SK-N-SH (cell line): ENCODE measurements around the gene ZMYM5. TPM values are rescaled to one million over a fixed set of nuclear protein-coding genes. Genes with fewer than 3 reads are reported as not detected.

Source experiments
- CTCF ChIA-PET: fragments of 300-600, 350-600 bp; formaldehyde crosslinking; extraction: SDS; loops from one replicate; lab custom pipeline; 2021; lab: Yijun Ruan, JAX
- POLR2A ChIA-PET: fragments of 350-600 bp; sonication (Branson Sonifier 250); formaldehyde crosslinking; extraction: SDS; loops from one replicate; lab custom pipeline; 2020; ENCODE audit warnings: antibody characterized with exemption, inconsistent platforms; lab: Yijun Ruan, JAX
- DNase-seq: peaks from one replicate; pipeline ENCODE4 v3.0.0; 2012
- H2AFZ ChIP-seq: fragments of 200-600 bp; sonication (generic); 2 replicates; pipeline ENCODE4 v1.8.1; 2016; ENCODE audit warnings: antibody characterized with exemption, mild to moderate bottlenecking, low read depth
- H3F3A ChIP-seq: fragments of 200-600 bp; sonication (generic); replicated peaks from 2 replicates; pipeline ENCODE3; 2016; ENCODE audit warnings: antibody characterized with exemption, mild to moderate bottlenecking; ENCODE audit not compliant: insufficient read depth
- H3K27ac ChIP-seq, 2 experiments: fragments of 200-500 bp in 1 of 2; fragments of 200-600 bp in 1 of 2; sonication (Bioruptor generic) in 1 of 2; sonication (generic), shearing (Covaris generic) in 1 of 2; 2 replicates each; pipeline versions ENCODE4 v1.5.1 to v1.6.1; 2014 to 2016; ENCODE audit warnings: low read depth in 2 of 2, inconsistent platforms in 1 of 2, low read length in 1 of 2, mild to moderate bottlenecking in 1 of 2, mixed read lengths in 1 of 2
- H3K27me3 ChIP-seq: fragments of 200-600 bp; sonication (generic), shearing (Covaris generic); 2 replicates; pipeline ENCODE4 v1.6.1; 2016; ENCODE audit warnings: mixed run types; ENCODE audit not compliant: insufficient read depth
- H3K36me3 ChIP-seq, 2 experiments: fragments of 200-500 bp in 1 of 2; fragments of 200-600 bp in 1 of 2; sonication (Bioruptor generic) in 1 of 2; sonication (generic) in 1 of 2; replicated peaks in 1 of 2; 2 replicates each; pipeline versions ENCODE3 to v1.5.1; 2014 to 2016; ENCODE audit warnings: low read length in 1 of 2, mild to moderate bottlenecking in 1 of 2; ENCODE audit not compliant: insufficient read depth in 2 of 2, control insufficient read depth in 1 of 2
- H3K4me1 ChIP-seq, 2 experiments: fragments of 200-500 bp in 1 of 2; fragments of 200-600 bp in 1 of 2; sonication (Bioruptor generic) in 1 of 2; sonication (generic), shearing (Covaris generic) in 1 of 2; 2 replicates each; pipeline versions ENCODE4 v1.5.1 to v1.6.1; 2014 to 2016; ENCODE audit warnings: low read depth in 1 of 2, low read length in 1 of 2, mixed run types in 1 of 2; ENCODE audit not compliant: insufficient read depth in 2 of 2, control insufficient read depth in 1 of 2
- H3K4me2 ChIP-seq: fragments of 200-600 bp; sonication (generic), shearing (Covaris generic); 2 replicates; pipeline ENCODE4 v1.6.1; 2017; ENCODE audit warnings: mixed run types
- H3K4me3 ChIP-seq, 2 experiments: fragments of 200-500 bp in 1 of 2; fragments of 200-600 bp in 1 of 2; sonication (Bioruptor generic) in 1 of 2; sonication (generic), shearing (Covaris generic) in 1 of 2; 2 replicates each; pipeline versions ENCODE4 v1.5.1 to v1.8.1; 2014 to 2016; ENCODE audit warnings: low read depth in 2 of 2, inconsistent platforms in 1 of 2, low read length in 1 of 2, mild to moderate bottlenecking in 1 of 2, mixed read lengths in 1 of 2, moderate library complexity in 1 of 2
- H3K79me2 ChIP-seq: fragments of 200-600 bp; sonication (generic); 2 replicates; pipeline ENCODE4 v1.8.1; 2017; ENCODE audit warnings: mild to moderate bottlenecking; ENCODE audit not compliant: insufficient read depth
- H3K9ac ChIP-seq: fragments of 200-600 bp; sonication (generic); 2 replicates; pipeline ENCODE4 v1.6.1; 2017; ENCODE audit warnings: mixed run types
- H3K9me2 ChIP-seq: fragments of 200-600 bp; sonication (generic); 2 replicates; pipeline ENCODE4 v1.6.1; 2017; ENCODE audit warnings: mixed run types
- H3K9me3 ChIP-seq: fragments of 200-600 bp; sonication (generic); 2 replicates; pipeline ENCODE4 v1.6.1; 2017; ENCODE audit warnings: mixed run types, mild to moderate bottlenecking, moderate library complexity
- H4K20me1 ChIP-seq: fragments of 200-600 bp; sonication (generic); 2 replicates; pipeline ENCODE4 v1.6.1; 2017; ENCODE audit warnings: mild to moderate bottlenecking, mixed run types; ENCODE audit not compliant: insufficient read depth
- CHD2 ChIP-seq: fragments of 150-350 bp; IDR thresholded peaks from 2 replicates; pipeline ENCODE4 v1.6.1; 2018; ENCODE audit warnings: low read length; ENCODE audit not compliant: partially characterized antibody
- EP300 ChIP-seq, 2 experiments: IDR thresholded peaks; 2 replicates each; pipeline versions ENCODE4 v1.4.0 to v1.6.1; 2012; ENCODE audit warnings: borderline replicate concordance in 1 of 2, low read depth in 1 of 2, low read length in 1 of 2
- EZH2phosphoT487 ChIP-seq: fragments of 200-600 bp; sonication (generic); IDR thresholded peaks from 2 replicates; pipeline ENCODE4 v1.6.1; 2017; ENCODE audit warnings: low read depth, mixed run types, mild to moderate bottlenecking, antibody characterized with exemption, moderate library complexity, borderline replicate concordance
- FOXJ3 ChIP-seq: sonication (generic); formaldehyde crosslinking; IDR thresholded peaks from 2 replicates; pipeline ENCODE4 v1.5.1; 2020; ENCODE audit warnings: mild to moderate bottlenecking, missing genetic modification reagents
- GATA2 ChIP-seq: sonication (generic); formaldehyde crosslinking; IDR thresholded peaks from 2 replicates; pipeline ENCODE4 v1.5.0; 2020; ENCODE audit warnings: mild to moderate bottlenecking, missing genetic modification reagents
- NRF1 ChIP-seq: IDR thresholded peaks from 2 replicates; pipeline ENCODE4 v1.6.1; 2012; ENCODE audit warnings: low read depth, mild to moderate bottlenecking, low read length
- POLR2AphosphoS5 ChIP-seq: IDR thresholded peaks from 2 replicates; pipeline ENCODE4 v1.6.1; 2012; ENCODE audit warnings: low read depth, low read length
- RFX5 ChIP-seq: IDR thresholded peaks from 2 replicates; pipeline ENCODE4 v1.6.1; 2012; ENCODE audit warnings: mild to moderate bottlenecking, improper control_type of control experiment, low read length
- RXRA ChIP-seq: IDR thresholded peaks from 2 replicates; pipeline ENCODE4 v1.4.0; 2012; ENCODE audit warnings: low read depth, mild to moderate bottlenecking, borderline replicate concordance
- YY1 ChIP-seq: IDR thresholded peaks from 2 replicates; pipeline ENCODE4 v1.4.0; 2012; ENCODE audit warnings: low read depth, mild to moderate bottlenecking
- WGBS: methylation state at CpG from one replicate; pipeline ENCODE4 v1.1.6; 2017; ENCODE audit warnings: low lambda C conversion rate; 5-methylcytosine and 5-hydroxymethylcytosine counted together
- polyA plus RNA-seq, 3 experiments: library from polyadenylated mRNA; depleted of rRNA; stranded (reverse); fragments of >200 nt; gene quantifications; 2 replicates each; pipeline ENCODE4 v1.2.3, GENCODE V29; 2012
- TF ChIP-seq, protein P1 (sequence below): fragments of 200-600 bp; sonication (generic); IDR thresholded peaks from 2 replicates; pipeline ENCODE4 v1.6.1; 2017; ENCODE audit warnings: antibody characterized with exemption, mild to moderate bottlenecking, moderate library complexity
- TF ChIP-seq, protein P2 (sequence below): fragments of 150-350 bp; IDR thresholded peaks from 2 replicates; pipeline ENCODE4 v1.6.1; 2016; ENCODE audit warnings: mild to moderate bottlenecking, low read depth, low read length
- TF ChIP-seq, protein P3 (sequence below): IDR thresholded peaks from 2 replicates; pipeline ENCODE4; 2012
- TF ChIP-seq, protein P4 (sequence below): IDR thresholded peaks from 2 replicates; pipeline ENCODE4 v1.4.0; 2012; ENCODE audit warnings: low read depth
- TF ChIP-seq, protein P5 (sequence below): IDR thresholded peaks from 2 replicates; pipeline ENCODE4 v1.6.1; 2012; ENCODE audit warnings: mild to moderate bottlenecking, low read depth, low read length, moderate library complexity

ZMYM5 gene
- polyA plus RNA-seq, 1 of the 3 experiments (the other 2 are of a cell fraction) = 5.2 TPM

DNA sequence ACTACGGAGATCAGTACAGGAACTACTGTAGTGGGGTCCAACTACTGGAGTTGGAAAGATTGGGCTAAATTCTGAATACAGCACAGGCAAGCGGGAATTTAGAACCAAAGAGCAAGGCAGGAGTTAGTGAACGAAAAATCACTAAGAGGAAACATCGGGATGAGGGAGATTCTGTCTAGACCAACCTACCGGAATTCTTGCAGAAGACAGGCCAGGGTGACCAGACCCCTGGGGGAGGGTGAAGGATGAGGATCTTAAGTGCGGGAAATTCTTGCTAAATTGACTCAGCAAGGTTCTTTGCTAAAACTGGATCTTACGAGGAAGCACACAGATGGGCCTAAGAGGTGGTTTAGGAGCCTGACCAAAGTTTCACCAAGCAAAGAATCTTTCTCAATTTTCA is 67.5 kb downstream of the ZMYM5 start:
- no peak overlapping the region for H2AFZ ChIP-seq
- H3K4me3 ChIP-seq = no peak overlapping the region
- H3K36me3 ChIP-seq = no peaks in the 10 kb centered on the region
- H3K27ac ChIP-seq = no peak overlapping the region
- no peak overlapping the region for H3K9ac ChIP-seq
- no peaks in the 10 kb centered on the region for H3K4me1 ChIP-seq
- H3K4me2 ChIP-seq = no peak overlapping the region
- H3K27me3 ChIP-seq = no peaks in the 10 kb centered on the region
- H4K20me1 ChIP-seq = no peaks in the 10 kb centered on the region
- no peak for DNase-seq
- 97% methylated on average over 7 of the region's 7 CpGs for WGBS
- H3K9me3 ChIP-seq = no peaks in the 10 kb centered on the region
- ChIA-PET CTCF (no interaction called here), POLR2A (no interaction called here)
- no peaks in the 10 kb centered on the region for H3K79me2 ChIP-seq
- TF ChIP-seq CHD2 = no peak
- TF ChIP-seq YY1 = no peak
- no peak for TF ChIP-seq NRF1
- TF ChIP-seq, protein P1, sequence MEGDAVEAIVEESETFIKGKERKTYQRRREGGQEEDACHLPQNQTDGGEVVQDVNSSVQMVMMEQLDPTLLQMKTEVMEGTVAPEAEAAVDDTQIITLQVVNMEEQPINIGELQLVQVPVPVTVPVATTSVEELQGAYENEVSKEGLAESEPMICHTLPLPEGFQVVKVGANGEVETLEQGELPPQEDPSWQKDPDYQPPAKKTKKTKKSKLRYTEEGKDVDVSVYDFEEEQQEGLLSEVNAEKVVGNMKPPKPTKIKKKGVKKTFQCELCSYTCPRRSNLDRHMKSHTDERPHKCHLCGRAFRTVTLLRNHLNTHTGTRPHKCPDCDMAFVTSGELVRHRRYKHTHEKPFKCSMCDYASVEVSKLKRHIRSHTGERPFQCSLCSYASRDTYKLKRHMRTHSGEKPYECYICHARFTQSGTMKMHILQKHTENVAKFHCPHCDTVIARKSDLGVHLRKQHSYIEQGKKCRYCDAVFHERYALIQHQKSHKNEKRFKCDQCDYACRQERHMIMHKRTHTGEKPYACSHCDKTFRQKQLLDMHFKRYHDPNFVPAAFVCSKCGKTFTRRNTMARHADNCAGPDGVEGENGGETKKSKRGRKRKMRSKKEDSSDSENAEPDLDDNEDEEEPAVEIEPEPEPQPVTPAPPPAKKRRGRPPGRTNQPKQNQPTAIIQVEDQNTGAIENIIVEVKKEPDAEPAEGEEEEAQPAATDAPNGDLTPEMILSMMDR = no peak
- TF ChIP-seq, protein P2, sequence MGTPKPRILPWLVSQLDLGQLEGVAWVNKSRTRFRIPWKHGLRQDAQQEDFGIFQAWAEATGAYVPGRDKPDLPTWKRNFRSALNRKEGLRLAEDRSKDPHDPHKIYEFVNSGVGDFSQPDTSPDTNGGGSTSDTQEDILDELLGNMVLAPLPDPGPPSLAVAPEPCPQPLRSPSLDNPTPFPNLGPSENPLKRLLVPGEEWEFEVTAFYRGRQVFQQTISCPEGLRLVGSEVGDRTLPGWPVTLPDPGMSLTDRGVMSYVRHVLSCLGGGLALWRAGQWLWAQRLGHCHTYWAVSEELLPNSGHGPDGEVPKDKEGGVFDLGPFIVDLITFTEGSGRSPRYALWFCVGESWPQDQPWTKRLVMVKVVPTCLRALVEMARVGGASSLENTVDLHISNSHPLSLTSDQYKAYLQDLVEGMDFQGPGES = no peak
- TF ChIP-seq, protein P3, sequence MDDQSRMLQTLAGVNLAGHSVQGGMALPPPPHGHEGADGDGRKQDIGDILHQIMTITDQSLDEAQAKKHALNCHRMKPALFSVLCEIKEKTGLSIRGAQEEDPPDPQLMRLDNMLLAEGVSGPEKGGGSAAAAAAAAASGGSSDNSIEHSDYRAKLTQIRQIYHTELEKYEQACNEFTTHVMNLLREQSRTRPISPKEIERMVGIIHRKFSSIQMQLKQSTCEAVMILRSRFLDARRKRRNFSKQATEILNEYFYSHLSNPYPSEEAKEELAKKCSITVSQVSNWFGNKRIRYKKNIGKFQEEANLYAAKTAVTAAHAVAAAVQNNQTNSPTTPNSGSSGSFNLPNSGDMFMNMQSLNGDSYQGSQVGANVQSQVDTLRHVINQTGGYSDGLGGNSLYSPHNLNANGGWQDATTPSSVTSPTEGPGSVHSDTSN = no peak
- TF ChIP-seq, protein P4, sequence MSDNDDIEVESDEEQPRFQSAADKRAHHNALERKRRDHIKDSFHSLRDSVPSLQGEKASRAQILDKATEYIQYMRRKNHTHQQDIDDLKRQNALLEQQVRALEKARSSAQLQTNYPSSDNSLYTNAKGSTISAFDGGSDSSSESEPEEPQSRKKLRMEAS = no peak
- TF ChIP-seq RXRA = no peak
- no peak for TF ChIP-seq EZH2phosphoT487
- TF ChIP-seq POLR2AphosphoS5 = no peak
- TF ChIP-seq EP300 (IDR thresholded peaks at IDR 0.05; ENCODE audit: borderline replicate concordance in 1 of 2, low read depth in 1 of 2, low read length in 1 of 2) = no peak
- TF ChIP-seq FOXJ3 (CRISPR knock-in tag) = no peak
- no peak for TF ChIP-seq RFX5
- TF ChIP-seq GATA2 (CRISPR knock-in tag) = no peak
- TF ChIP-seq, protein P5, sequence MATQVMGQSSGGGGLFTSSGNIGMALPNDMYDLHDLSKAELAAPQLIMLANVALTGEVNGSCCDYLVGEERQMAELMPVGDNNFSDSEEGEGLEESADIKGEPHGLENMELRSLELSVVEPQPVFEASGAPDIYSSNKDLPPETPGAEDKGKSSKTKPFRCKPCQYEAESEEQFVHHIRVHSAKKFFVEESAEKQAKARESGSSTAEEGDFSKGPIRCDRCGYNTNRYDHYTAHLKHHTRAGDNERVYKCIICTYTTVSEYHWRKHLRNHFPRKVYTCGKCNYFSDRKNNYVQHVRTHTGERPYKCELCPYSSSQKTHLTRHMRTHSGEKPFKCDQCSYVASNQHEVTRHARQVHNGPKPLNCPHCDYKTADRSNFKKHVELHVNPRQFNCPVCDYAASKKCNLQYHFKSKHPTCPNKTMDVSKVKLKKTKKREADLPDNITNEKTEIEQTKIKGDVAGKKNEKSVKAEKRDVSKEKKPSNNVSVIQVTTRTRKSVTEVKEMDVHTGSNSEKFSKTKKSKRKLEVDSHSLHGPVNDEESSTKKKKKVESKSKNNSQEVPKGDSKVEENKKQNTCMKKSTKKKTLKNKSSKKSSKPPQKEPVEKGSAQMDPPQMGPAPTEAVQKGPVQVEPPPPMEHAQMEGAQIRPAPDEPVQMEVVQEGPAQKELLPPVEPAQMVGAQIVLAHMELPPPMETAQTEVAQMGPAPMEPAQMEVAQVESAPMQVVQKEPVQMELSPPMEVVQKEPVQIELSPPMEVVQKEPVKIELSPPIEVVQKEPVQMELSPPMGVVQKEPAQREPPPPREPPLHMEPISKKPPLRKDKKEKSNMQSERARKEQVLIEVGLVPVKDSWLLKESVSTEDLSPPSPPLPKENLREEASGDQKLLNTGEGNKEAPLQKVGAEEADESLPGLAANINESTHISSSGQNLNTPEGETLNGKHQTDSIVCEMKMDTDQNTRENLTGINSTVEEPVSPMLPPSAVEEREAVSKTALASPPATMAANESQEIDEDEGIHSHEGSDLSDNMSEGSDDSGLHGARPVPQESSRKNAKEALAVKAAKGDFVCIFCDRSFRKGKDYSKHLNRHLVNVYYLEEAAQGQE = no peak
- H3K9me2 ChIP-seq = no peaks in the 10 kb centered on the region
- peaks cover 9% of the 10 kb centered on the region for H3F3A ChIP-seq
